ENCODE measurements around the gene PATE4.

PATE4 gene, protein sequence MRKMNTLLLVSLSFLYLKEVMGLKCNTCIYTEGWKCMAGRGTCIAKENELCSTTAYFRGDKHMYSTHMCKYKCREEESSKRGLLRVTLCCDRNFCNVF

DNA sequence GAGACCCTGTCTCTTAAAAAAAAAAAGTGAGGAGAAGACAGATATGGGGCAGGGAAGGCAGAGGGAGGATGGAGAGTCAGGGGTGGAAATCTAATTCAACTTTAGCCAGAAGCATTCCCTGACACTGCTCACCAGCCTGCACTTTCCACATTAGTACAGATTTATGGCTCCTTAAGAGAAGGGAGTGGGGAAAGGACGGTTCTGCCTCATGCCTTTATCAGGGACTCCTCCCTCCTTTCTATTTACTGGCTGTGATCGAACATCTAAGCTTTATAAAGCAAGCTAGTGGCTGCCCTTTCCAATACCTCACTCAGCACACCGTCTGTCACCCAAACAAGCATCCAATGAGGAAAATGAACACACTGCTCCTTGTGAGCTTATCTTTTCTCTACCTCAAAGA lies at the start of gene PATE4:
TSS of gene PATE4 (plus strand) at position 301 of the 400 bp plus-strand sequence. CDS start at position 345, 44 bp downstream.
- H3K4me3 ChIP-seq (ENCODE audit: low read depth, low read length): no peak within 1 kb of the TSS
- no peaks in the 10 kb centered on the region for H3K9me3 ChIP-seq (ENCODE audit: control insufficient read depth, low read length)
- no peaks in the 10 kb centered on the region for H3K27me3 ChIP-seq (ENCODE audit: control insufficient read depth, insufficient read depth, low read length)
- H3K4me2 ChIP-seq (ENCODE audit: low read length): no peak within 1 kb of the TSS
- H3K36me3 ChIP-seq (ENCODE audit: control insufficient read depth, insufficient read depth, low read length): no peaks in the 10 kb centered on the region
- TF ChIP-seq, protein P1, sequence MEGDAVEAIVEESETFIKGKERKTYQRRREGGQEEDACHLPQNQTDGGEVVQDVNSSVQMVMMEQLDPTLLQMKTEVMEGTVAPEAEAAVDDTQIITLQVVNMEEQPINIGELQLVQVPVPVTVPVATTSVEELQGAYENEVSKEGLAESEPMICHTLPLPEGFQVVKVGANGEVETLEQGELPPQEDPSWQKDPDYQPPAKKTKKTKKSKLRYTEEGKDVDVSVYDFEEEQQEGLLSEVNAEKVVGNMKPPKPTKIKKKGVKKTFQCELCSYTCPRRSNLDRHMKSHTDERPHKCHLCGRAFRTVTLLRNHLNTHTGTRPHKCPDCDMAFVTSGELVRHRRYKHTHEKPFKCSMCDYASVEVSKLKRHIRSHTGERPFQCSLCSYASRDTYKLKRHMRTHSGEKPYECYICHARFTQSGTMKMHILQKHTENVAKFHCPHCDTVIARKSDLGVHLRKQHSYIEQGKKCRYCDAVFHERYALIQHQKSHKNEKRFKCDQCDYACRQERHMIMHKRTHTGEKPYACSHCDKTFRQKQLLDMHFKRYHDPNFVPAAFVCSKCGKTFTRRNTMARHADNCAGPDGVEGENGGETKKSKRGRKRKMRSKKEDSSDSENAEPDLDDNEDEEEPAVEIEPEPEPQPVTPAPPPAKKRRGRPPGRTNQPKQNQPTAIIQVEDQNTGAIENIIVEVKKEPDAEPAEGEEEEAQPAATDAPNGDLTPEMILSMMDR (IDR thresholded peaks at IDR 0.05): no peak
- H3K9ac ChIP-seq: no peak within 1 kb of the TSS
- no peaks in the 10 kb centered on the region for H3K4me1 ChIP-seq
- no peaks in the 10 kb centered on the region for H3K79me2 ChIP-seq
- no peak within 1 kb of the TSS for H3K27ac ChIP-seq
- no peak within 1 kb of the TSS for H2AFZ ChIP-seq

DNA sequence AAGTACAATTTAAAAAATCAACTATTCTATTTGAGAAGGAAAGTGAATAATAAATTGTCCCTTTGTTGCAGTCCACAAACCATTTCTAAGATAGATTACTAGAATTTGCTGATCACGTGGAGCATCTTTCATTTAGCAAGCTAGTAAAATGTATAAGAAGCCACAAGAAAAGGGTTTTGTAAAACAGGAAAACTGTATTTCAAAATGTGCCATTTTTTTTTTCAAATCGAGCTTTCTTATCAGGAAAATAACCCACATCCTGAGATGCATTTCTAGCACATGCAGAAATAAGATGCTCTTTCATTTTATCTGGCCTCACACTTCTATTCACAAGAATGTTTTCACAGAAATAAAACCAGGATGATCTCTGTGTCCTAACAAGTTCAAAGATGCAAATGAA lies 48.4 kb upstream of the PATE4 start:
- Histone ChIP-seq H3K9ac (no peak overlapping the region), H3K27ac (no peak overlapping the region), H3K79me2 (no peaks in the 10 kb centered on the region), H3K4me1 (no peaks in the 10 kb centered on the region), H3K27me3 (ENCODE audit: control insufficient read depth, insufficient read depth, low read length) (no peaks in the 10 kb centered on the region), H3K4me3 (ENCODE audit: low read depth, low read length) (no peak overlapping the region), H3K4me2 (ENCODE audit: low read length) (no peak overlapping the region), H3K9me3 (ENCODE audit: control insufficient read depth, low read length) (no peaks in the 10 kb centered on the region), H2AFZ (no peak overlapping the region), H3K36me3 (ENCODE audit: control insufficient read depth, insufficient read depth, low read length) (no peaks in the 10 kb centered on the region)
- TF ChIP-seq, protein P1 (IDR thresholded peaks at IDR 0.05): no peak

DNA sequence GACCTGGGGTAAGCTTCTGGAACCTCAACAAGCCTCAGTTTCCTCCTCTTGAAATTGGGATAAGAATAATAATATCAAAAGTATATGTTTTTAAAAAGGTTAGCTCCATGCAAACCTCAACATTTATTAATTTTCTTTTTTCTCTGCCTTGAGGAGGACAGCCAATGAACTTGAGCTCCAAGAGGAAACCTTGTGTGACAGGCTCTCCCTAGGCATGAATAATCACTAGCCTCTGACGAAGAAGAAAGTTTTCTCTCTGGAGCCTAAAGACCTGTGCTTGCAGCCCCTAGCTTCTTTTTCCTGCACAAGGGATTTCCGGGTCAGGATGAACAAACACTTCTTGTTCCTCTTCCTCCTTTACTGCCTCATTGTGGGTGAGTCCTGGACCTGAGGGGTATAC lies 45.3 kb upstream of the PATE4 start, which contains the start of gene PATE3:
TSS of gene PATE3 (plus strand) at position 301 of the 400 bp plus-strand sequence. CDS start at position 326, 25 bp downstream.
- H3K79me2 ChIP-seq: no peaks in the 10 kb centered on the region
- no peaks in the 10 kb centered on the region for H3K36me3 ChIP-seq (ENCODE audit: control insufficient read depth, insufficient read depth, low read length)
- TF ChIP-seq, protein P1 (IDR thresholded peaks at IDR 0.05): no peak
- H3K27ac ChIP-seq: no peak within 1 kb of the TSS
- H3K4me1 ChIP-seq: no peaks in the 10 kb centered on the region
- H3K9ac ChIP-seq: no peak within 1 kb of the TSS
- H3K4me2 ChIP-seq (ENCODE audit: low read length): no peak within 1 kb of the TSS
- no peaks in the 10 kb centered on the region for H3K9me3 ChIP-seq (ENCODE audit: control insufficient read depth, low read length)
- H3K4me3 ChIP-seq (ENCODE audit: low read depth, low read length): no peak within 1 kb of the TSS
- H2AFZ ChIP-seq: no peak within 1 kb of the TSS
- no peaks in the 10 kb centered on the region for H3K27me3 ChIP-seq (ENCODE audit: control insufficient read depth, insufficient read depth, low read length)

DNA sequence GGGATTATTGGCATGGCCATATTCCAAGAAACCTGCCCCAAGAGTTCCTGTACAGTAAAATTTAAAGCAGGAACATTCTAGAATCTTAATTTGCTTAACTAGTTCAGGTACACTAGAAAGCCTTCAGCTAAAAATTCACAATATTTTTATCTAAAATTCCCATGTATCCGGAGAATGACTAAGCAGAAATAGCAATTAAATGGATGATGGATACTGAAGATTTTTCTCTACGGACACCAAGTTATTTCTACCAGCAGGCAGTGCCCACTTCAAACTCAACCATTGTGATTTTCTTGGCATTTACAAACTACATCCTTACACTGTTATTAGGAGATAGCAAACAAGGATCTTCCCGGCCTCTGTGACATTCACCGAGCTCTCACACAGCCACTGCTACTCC lies 42.3 kb upstream of the PATE4 start:
- Histone ChIP-seq H3K27ac (no peak overlapping the region), H2AFZ (no peak overlapping the region), H3K4me1 (no peaks in the 10 kb centered on the region), H3K4me2 (ENCODE audit: low read length) (no peak overlapping the region), H3K36me3 (ENCODE audit: control insufficient read depth, insufficient read depth, low read length) (no peaks in the 10 kb centered on the region), H3K4me3 (ENCODE audit: low read depth, low read length) (no peak overlapping the region), H3K79me2 (no peaks in the 10 kb centered on the region), H3K9me3 (ENCODE audit: control insufficient read depth, low read length) (no peaks in the 10 kb centered on the region), H3K9ac (no peak overlapping the region), H3K27me3 (ENCODE audit: control insufficient read depth, insufficient read depth, low read length) (no peaks in the 10 kb centered on the region)
- TF ChIP-seq, protein P1 (IDR thresholded peaks at IDR 0.05): no peak

DNA sequence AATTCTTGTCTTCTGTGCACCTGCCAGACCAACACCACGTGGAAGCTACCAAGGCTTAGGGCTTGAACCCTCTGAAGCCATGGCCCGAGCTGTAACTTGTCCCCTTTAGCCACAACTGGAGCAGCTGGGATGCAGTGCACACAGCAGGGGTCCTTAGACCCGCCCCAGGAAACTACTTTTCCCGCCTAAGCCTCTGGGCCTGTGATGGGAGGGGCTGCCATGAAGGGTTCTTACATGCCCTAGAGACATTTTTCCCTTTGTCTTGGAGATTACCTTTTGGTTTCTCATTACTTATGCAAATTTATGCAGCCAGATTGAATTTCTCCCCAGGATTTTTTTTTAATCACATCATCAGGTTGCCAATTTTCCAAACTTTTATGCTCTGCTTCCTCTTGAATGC lies 35.5 kb upstream of the PATE4 start:
- no peak overlapping the region for H3K4me2 ChIP-seq (ENCODE audit: low read length)
- H3K4me1 ChIP-seq: no peaks in the 10 kb centered on the region
- no peak overlapping the region for H3K9ac ChIP-seq
- H3K36me3 ChIP-seq (ENCODE audit: control insufficient read depth, insufficient read depth, low read length): no peaks in the 10 kb centered on the region
- H3K4me3 ChIP-seq (ENCODE audit: low read depth, low read length): no peak overlapping the region
- H2AFZ ChIP-seq: no peak overlapping the region
- H3K9me3 ChIP-seq (ENCODE audit: control insufficient read depth, low read length): no peaks in the 10 kb centered on the region
- no peak overlapping the region for H3K27ac ChIP-seq
- TF ChIP-seq, protein P1 (IDR thresholded peaks at IDR 0.05): no peak
- H3K27me3 ChIP-seq (ENCODE audit: control insufficient read depth, insufficient read depth, low read length): no peaks in the 10 kb centered on the region
- H3K79me2 ChIP-seq: no peaks in the 10 kb centered on the region

Measured in parathyroid adenoma (tissue), 2 donors.